DND-41 (cell line): Measurements from ENCODE around the gene UNC13B.

Experiments used
- ATAC-seq: fragments of 200-7000 bp; cut with Tn5 transposase; 3 replicates; pipeline ENCODE4 v1.9.1; 2021; ENCODE audit warnings: low read depth; ENCODE audit not compliant: insufficient read depth
- DNase-seq: peaks from one replicate; pipeline ENCODE4 v3.0.0-alpha.2; 2020
- H2AFZ ChIP-seq: 2 replicates; pipeline ENCODE4 v1.6.0; 2012; ENCODE audit warnings: low read depth, low read length
- H3K27ac ChIP-seq: 2 replicates; pipeline ENCODE4 v1.5.1; 2012; ENCODE audit warnings: low read length, inconsistent platforms
- H3K27me3 ChIP-seq: fragments of 200-600 bp; sonication (generic); 2 replicates; pipeline ENCODE4 v1.6.0; 2012; ENCODE audit warnings: low read length, mild to moderate bottlenecking, inconsistent platforms; ENCODE audit not compliant: insufficient read depth, poor library complexity
- H3K36me3 ChIP-seq: 2 replicates; pipeline ENCODE4 v1.5.1; 2012; ENCODE audit warnings: low read length, inconsistent platforms; ENCODE audit not compliant: insufficient read depth
- H3K4me1 ChIP-seq: 2 replicates; pipeline ENCODE4 v1.5.1; 2012; ENCODE audit warnings: mild to moderate bottlenecking, low read length; ENCODE audit not compliant: insufficient read depth
- H3K4me2 ChIP-seq: 2 replicates; pipeline ENCODE4 v1.6.0; 2012; ENCODE audit warnings: mild to moderate bottlenecking, moderate library complexity, low read length, inconsistent platforms; ENCODE audit not compliant: insufficient read depth
- H3K4me3 ChIP-seq, 2 experiments: fragments of 200-600 bp in 1 of 2; shearing (Covaris generic) in 1 of 2; 2 replicates each; pipeline ENCODE4 v1.5.1; 2012 to 2016; ENCODE audit warnings: inconsistent platforms in 2 of 2, low read length in 2 of 2, mild to moderate bottlenecking in 2 of 2, low read depth in 1 of 2, moderate library complexity in 1 of 2
- H3K79me2 ChIP-seq: 2 replicates; pipeline ENCODE4 v1.6.0; 2012; ENCODE audit warnings: low read length, inconsistent platforms; ENCODE audit not compliant: insufficient read depth
- H3K9ac ChIP-seq: 2 replicates; pipeline ENCODE4 v1.6.0; 2012; ENCODE audit warnings: low read depth, mild to moderate bottlenecking, inconsistent platforms, low read length, moderate library complexity
- H3K9me3 ChIP-seq: 2 replicates; pipeline ENCODE4 v1.5.1; 2012; ENCODE audit warnings: low read length, moderate library complexity, mild to moderate bottlenecking, inconsistent platforms; ENCODE audit not compliant: insufficient read depth, severe bottlenecking
- H4K20me1 ChIP-seq: 2 replicates; pipeline ENCODE4 v1.6.0; 2012; ENCODE audit warnings: low read length; ENCODE audit not compliant: insufficient read depth
- EZH2 ChIP-seq: IDR thresholded peaks from 3 replicates; pipeline ENCODE4 v1.6.1; 2012; ENCODE audit warnings: borderline replicate concordance, low read depth, mild to moderate bottlenecking, moderate library complexity, low read length, inconsistent platforms; ENCODE audit not compliant: severe bottlenecking
- TF ChIP-seq, protein P1 (sequence below): IDR thresholded peaks from 2 replicates; pipeline ENCODE4 v1.5.1; 2012; ENCODE audit warnings: borderline replicate concordance, low read length, moderate library complexity, mild to moderate bottlenecking; ENCODE audit not compliant: poor library complexity, severe bottlenecking; ENCODE audit errors: extremely low read depth

Gene UNC13B

DNA sequence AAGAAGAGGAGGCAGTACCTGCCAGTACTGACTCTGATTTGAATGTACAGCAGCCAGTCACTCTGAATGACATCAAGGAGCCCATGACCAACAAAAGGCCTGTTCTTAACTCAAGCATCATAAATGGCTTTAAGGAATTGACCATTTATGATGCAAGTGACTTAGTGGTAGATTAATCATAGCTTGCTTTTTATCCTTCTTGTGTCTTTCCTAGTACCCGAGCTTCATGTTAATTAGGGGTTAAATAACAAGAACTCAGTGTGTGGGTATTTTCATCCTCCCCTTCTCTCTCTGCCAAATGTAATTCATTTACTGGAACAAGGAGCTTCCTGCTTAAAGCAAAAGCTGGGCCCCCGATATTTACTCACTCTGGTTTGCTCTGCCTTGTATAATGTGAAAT lies 146.5 kb downstream of the UNC13B start:
- Histone ChIP-seq H3K9ac (no peak overlapping the region), H3K27ac (no peak overlapping the region), H2AFZ (no peak overlapping the region), H3K79me2 (no peaks in the 10 kb centered on the region), H4K20me1 (no peaks in the 10 kb centered on the region), H3K4me3 (no peak overlapping the region), H3K36me3 (no peaks in the 10 kb centered on the region), H3K4me1 (no peaks in the 10 kb centered on the region), H3K4me2 (no peak overlapping the region), H3K27me3 (peaks cover 2% of the 10 kb centered on the region), H3K9me3 (no peaks in the 10 kb centered on the region)
- ATAC-seq = no peak
- DNase-seq = no peak
- no peak for TF ChIP-seq EZH2
- TF ChIP-seq, protein P1, sequence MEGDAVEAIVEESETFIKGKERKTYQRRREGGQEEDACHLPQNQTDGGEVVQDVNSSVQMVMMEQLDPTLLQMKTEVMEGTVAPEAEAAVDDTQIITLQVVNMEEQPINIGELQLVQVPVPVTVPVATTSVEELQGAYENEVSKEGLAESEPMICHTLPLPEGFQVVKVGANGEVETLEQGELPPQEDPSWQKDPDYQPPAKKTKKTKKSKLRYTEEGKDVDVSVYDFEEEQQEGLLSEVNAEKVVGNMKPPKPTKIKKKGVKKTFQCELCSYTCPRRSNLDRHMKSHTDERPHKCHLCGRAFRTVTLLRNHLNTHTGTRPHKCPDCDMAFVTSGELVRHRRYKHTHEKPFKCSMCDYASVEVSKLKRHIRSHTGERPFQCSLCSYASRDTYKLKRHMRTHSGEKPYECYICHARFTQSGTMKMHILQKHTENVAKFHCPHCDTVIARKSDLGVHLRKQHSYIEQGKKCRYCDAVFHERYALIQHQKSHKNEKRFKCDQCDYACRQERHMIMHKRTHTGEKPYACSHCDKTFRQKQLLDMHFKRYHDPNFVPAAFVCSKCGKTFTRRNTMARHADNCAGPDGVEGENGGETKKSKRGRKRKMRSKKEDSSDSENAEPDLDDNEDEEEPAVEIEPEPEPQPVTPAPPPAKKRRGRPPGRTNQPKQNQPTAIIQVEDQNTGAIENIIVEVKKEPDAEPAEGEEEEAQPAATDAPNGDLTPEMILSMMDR = no peak

DNA sequence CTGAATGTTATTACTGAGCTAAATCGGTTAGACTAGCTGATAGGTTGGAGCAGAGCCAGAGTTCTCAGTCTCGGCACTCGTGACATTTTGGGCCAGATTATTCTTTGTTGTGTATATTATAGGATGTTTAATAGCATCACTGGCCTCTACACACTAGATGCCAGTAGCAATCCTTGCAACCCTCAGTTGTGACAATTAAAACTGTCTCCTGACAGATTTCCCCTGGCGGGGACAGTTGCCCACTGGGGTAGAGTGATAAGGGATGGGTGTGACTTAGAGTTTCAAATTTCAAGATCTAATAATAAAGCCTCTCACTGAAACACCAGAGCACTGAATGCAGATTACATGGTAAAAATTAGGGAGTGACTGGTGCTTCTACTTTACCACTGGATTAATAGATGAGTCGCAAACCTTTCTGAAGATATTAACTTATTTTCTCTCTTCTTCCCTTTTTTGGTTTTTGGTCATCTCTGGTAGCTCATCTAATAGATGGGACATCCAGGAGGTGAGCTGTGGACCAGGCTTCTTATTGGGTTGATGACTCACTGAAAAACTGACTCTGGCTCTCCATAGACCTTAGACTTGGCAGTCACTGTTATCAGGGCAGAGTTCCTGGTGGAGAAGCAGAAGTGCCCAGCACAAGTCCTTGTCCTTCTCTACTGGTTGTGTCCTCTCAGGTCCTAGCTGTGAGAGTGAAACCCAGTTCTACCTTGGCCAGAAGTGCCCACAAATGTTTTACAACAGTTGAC lies 150.3 kb downstream of the UNC13B start:
- no peak for DNase-seq
- no peak for TF ChIP-seq EZH2
- TF ChIP-seq, protein P1 = no peak
- no peak overlapping the region for H3K4me3 ChIP-seq
- H4K20me1 ChIP-seq = no peaks in the 10 kb centered on the region
- no peak overlapping the region for H3K4me2 ChIP-seq
- no peaks in the 10 kb centered on the region for H3K79me2 ChIP-seq
- ATAC-seq = no peak
- no peaks in the 10 kb centered on the region for H3K9me3 ChIP-seq
- H3K4me1 ChIP-seq = no peaks in the 10 kb centered on the region
- no peak overlapping the region for H2AFZ ChIP-seq
- no peak overlapping the region for H3K27ac ChIP-seq
- H3K9ac ChIP-seq = no peak overlapping the region
- no peaks in the 10 kb centered on the region for H3K36me3 ChIP-seq
- peaks cover 2% of the 10 kb centered on the region for H3K27me3 ChIP-seq

DNA sequence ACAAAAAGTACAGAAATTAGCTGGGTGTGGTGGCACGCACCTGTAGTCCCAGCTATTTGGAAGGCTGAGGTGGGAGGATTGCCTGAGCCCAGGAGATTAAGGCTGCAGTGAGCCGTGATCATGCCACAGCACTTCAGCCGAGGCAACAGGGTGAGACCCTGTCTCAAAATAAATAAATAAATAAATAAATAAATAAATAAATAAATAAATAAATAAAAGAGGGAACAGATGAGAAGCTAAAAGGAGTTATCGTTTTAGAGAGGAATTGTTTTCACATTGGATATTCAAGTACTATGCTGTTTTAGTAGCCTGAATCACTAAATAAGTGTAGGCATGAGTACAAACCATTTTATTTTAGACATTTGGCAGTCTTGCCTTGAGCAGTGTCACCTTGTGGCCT lies 151.7 kb downstream of the UNC13B start:
- Histone ChIP-seq H3K4me2 (no peak overlapping the region), H3K9me3 (no peaks in the 10 kb centered on the region), H3K27ac (no peak overlapping the region), H4K20me1 (no peaks in the 10 kb centered on the region), H3K79me2 (no peaks in the 10 kb centered on the region), H3K4me3 (no peak overlapping the region), H3K36me3 (no peaks in the 10 kb centered on the region), H2AFZ (no peak overlapping the region), H3K9ac (no peak overlapping the region), H3K4me1 (no peaks in the 10 kb centered on the region), H3K27me3 (no peaks in the 10 kb centered on the region)
- ATAC-seq (no peak), DNase-seq (no peak)
- TF ChIP-seq, protein P1 = no peak
- TF ChIP-seq EZH2 = no peak
